RPMI7951 (cell line): Measurements from ENCODE around the gene DOK3. TPM values are rescaled to one million over a fixed set of nuclear protein-coding genes. Genes with fewer than 3 reads are reported as not detected.

ENCODE experiments used
- DNase-seq: peaks from one replicate; pipeline ENCODE4 v3.0.0-alpha.2; 2012; ENCODE audit warnings: low read depth
- total RNA-seq: library from RNA; depleted of rRNA; stranded (reverse); fragments of >200 nt; shearing (Covaris generic); gene quantifications from 2 replicates; pipeline ENCODE4 v1.2.3, GENCODE V29; 2014

DOK3 gene
- total RNA-seq, 1 experiment from 2014 or later = not detected

GRCh38 chr5:177513500-177513899, 3.9 kb upstream of the DOK3 start:
- no peak for DNase-seq

GRCh38 chr5:177512736-177513380, 3.2 kb upstream of the DOK3 start:
- no peak for DNase-seq

GRCh38 chr5:177511796-177512675, 2.4 kb upstream of the DOK3 start:
- DNase-seq = no peak

GRCh38 chr5:177511181-177511580, 1.6 kb upstream of the DOK3 start:
- no peak for DNase-seq

- no peak for DNase-seq
These were observed 984 bp upstream of the DOK3 start for GRCh38 chr5:177510567-177511053.

GRCh38 chr5:177509991-177510566, 453 bp upstream of the DOK3 start:
- DNase-seq = no peak

GRCh38 chr5:177508837-177509236, 789 bp downstream of the DOK3 start:
- no peak for DNase-seq

- DNase-seq = no peak
These were observed 1.4 kb downstream of the DOK3 start for GRCh38 chr5:177508221-177508611.

GRCh38 chr5:177507596-177508220, 1.9 kb downstream of the DOK3 start:
- DNase-seq = peak; percentile 53

- peak; percentile 27 for DNase-seq
These were observed 2.5 kb downstream of the DOK3 start for GRCh38 chr5:177507165-177507564.

- no peak for DNase-seq
These were observed 4.6 kb downstream of the DOK3 start for GRCh38 chr5:177505075-177505474.

GRCh38 chr5:177504086-177505056, 5.3 kb downstream of the DOK3 start:
- no peak for DNase-seq

GRCh38 chr5:177503351-177504085, 6.1 kb downstream of the DOK3 start:
- no peak for DNase-seq

GRCh38 chr5:177502886-177503285, 6.7 kb downstream of the DOK3 start:
- peak; percentile 38 for DNase-seq

- no peak for DNase-seq
These were observed 7.5 kb downstream of the DOK3 start for GRCh38 chr5:177501874-177502678.

- peak; percentile 72 for DNase-seq
These were observed 8.7 kb downstream of the DOK3 start for GRCh38 chr5:177500685-177501522.

GRCh38 chr5:177499842-177500241, 9.8 kb downstream of the DOK3 start:
- no peak for DNase-seq

GRCh38 chr5:177498013-177498787, 11.4 kb downstream of the DOK3 start:
- DNase-seq = no peak
